K562 (cell line): ENCODE data around the gene EPB41L4B. TPM values are rescaled to one million over a fixed set of nuclear protein-coding genes. Genes with fewer than 3 reads are reported as not detected.

Experiments
- BRF1 ChIP-seq: IDR thresholded peaks from 3 replicates; pipeline ENCODE4 v1.6.1; 2011; ENCODE audit warnings: borderline replicate concordance, mild to moderate bottlenecking; ENCODE audit not compliant: insufficient read length; ENCODE audit errors: extremely low read depth
- CBX2 ChIP-seq: fragments of 200-600 bp; sonication (generic); IDR thresholded peaks from one replicate; pipeline ENCODE4 v1.6.1; 2012; ENCODE audit warnings: mild to moderate bottlenecking, low read length, inconsistent platforms; ENCODE audit not compliant: insufficient read depth, poor library complexity, severe bottlenecking
- MAFK ChIP-seq: IDR thresholded peaks from 2 replicates; pipeline ENCODE4 v1.6.1; 2011; ENCODE audit warnings: low read length, improper control_type of control experiment
- NR2F6 ChIP-seq: fragments of 450-650 bp; formaldehyde crosslinking; IDR thresholded peaks from 2 replicates; pipeline ENCODE4 v1.4.0; 2020; ENCODE audit warnings: mild to moderate bottlenecking
- POLR2AphosphoS5 ChIP-seq: IDR thresholded peaks from 2 replicates; pipeline ENCODE4 v1.6.1; 2011; ENCODE audit warnings: mild to moderate bottlenecking, low read depth, low read length, moderate library complexity; ENCODE audit not compliant: control insufficient read depth, insufficient read depth
- RAD21 ChIP-seq, 2 experiments: fragments of 250-450 bp in 1 of 2; fragments of 450-650 bp in 1 of 2; sonication (Bioruptor Pico) in 1 of 2; formaldehyde crosslinking in 1 of 2; IDR thresholded peaks in 1 of 2; conservative IDR thresholded peaks in 1 of 2; 2 replicates each; pipeline versions ENCODE4 v1.4.0 to v1.8.0; 2020 to 2022; ENCODE audit warnings: mild to moderate bottlenecking in 2 of 2, moderate library complexity in 1 of 2
- RCOR1 ChIP-seq, 2 experiments: IDR thresholded peaks; 2 replicates each; pipeline ENCODE4 v1.6.1; 2012; ENCODE audit warnings: low read depth in 2 of 2, low read length in 2 of 2, borderline replicate concordance in 1 of 2, improper control_type of control experiment in 1 of 2
- TEAD4 ChIP-seq, 2 experiments: sonication (generic) in 1 of 2; formaldehyde crosslinking in 1 of 2; IDR thresholded peaks; 2 replicates each; pipeline versions ENCODE4 v1.6.1 to v1.8.0; 2012 to 2022; ENCODE audit warnings: borderline replicate concordance in 1 of 2, inconsistent platforms in 1 of 2, low read length in 1 of 2, mild to moderate bottlenecking in 1 of 2, missing genetic modification reagents in 1 of 2
- ZBTB17 ChIP-seq: fragments of 450-650 bp; formaldehyde crosslinking; IDR thresholded peaks from 2 replicates; pipeline ENCODE4 v1.4.0; 2020; ENCODE audit warnings: mild to moderate bottlenecking
- ZNF253 ChIP-seq: fragments of 250-450 bp; sonication (Bioruptor Pico); conservative IDR thresholded peaks from 2 replicates; pipeline ENCODE4 v1.6.1; 2021; ENCODE audit warnings: mild to moderate bottlenecking
- ZNF445 ChIP-seq: fragments of 250-450 bp; sonication (Bioruptor Pico); IDR thresholded peaks from 2 replicates; pipeline ENCODE4 v1.4.0; 2020; ENCODE audit warnings: low read depth, mild to moderate bottlenecking, moderate library complexity
- ZNF77 ChIP-seq: fragments of 250-450 bp; sonication (Bioruptor Pico); IDR thresholded peaks from 2 replicates; pipeline ENCODE4 v1.5.0; 2020
- ZNF778 ChIP-seq: fragments of 450-650 bp; formaldehyde crosslinking; IDR thresholded peaks from 2 replicates; pipeline ENCODE4 v1.4.0; 2020; ENCODE audit warnings: mild to moderate bottlenecking, moderate library complexity
- ZNF785 ChIP-seq: fragments of 250-450 bp; sonication (Bioruptor Pico); IDR thresholded peaks from 2 replicates; pipeline ENCODE4 v1.4.0; 2020; ENCODE audit warnings: mild to moderate bottlenecking
- ZSCAN32 ChIP-seq: fragments of 450-650 bp; formaldehyde crosslinking; IDR thresholded peaks from 2 replicates; pipeline ENCODE4 v1.4.0; 2020; ENCODE audit warnings: mild to moderate bottlenecking, moderate library complexity
- polyA plus RNA-seq, 8 experiments: library from polyadenylated mRNA; depleted of rRNA in 4 of 8; stranded (reverse) in 5 of 8; unstranded in 3 of 8; fragments of >200 nt; fragmentation: Nextera tagmentation in 2 of 8; fragmentation: Illumina TruSeq in 1 of 8; extraction: Ambion mirVana in 2 of 8; extraction: Trizol in 1 of 8; gene quantifications; 2 replicates each; pipeline versions ENCODE4 v1.2.1 to v1.2.3, GENCODE V29; 2011 to 2014; ENCODE audit warnings: inconsistent platforms in 1 of 8, missing spikeins in 1 of 8
- total RNA-seq, 7 experiments: library from RNA; depleted of rRNA in 6 of 7; stranded (reverse); fragments of >200 nt in 6 of 7; fragmentation: Illumina TruSeq in 2 of 7; extraction: Trizol in 2 of 7; gene quantifications; 2 replicates each; pipeline versions ENCODE4 v1.2.1 to v1.2.3, GENCODE V29; 2011 to 2021; ENCODE audit warnings: low replicate concordance in 1 of 7
- TF ChIP-seq, protein P1 (sequence below): fragments of 450-650 bp; formaldehyde crosslinking; IDR thresholded peaks from 2 replicates; pipeline ENCODE4 v1.4.0; 2020; ENCODE audit warnings: mild to moderate bottlenecking
- TF ChIP-seq, protein P2 (sequence below), 2 experiments: fragments of 150-350 bp in 1 of 2; IDR thresholded peaks; 2 replicates each; pipeline ENCODE4 v1.6.1; 2012 to 2016; ENCODE audit warnings: low read depth in 2 of 2, low read length in 2 of 2, mild to moderate bottlenecking in 1 of 2, moderate library complexity in 1 of 2
- TF ChIP-seq, protein P3 (sequence below): fragments of 450-650 bp; IDR thresholded peaks from 2 replicates; pipeline ENCODE4 v1.6.1; 2017; ENCODE audit warnings: antibody characterized with exemption, mild to moderate bottlenecking

The EPB41L4B gene
- total and polyA plus RNA-seq, 9 of the 15 experiments (the other 6 are each of a cell fraction or from before 2014, with no cell fraction given): 0.09 to 0.38 (median 0.21) TPM

DNA sequence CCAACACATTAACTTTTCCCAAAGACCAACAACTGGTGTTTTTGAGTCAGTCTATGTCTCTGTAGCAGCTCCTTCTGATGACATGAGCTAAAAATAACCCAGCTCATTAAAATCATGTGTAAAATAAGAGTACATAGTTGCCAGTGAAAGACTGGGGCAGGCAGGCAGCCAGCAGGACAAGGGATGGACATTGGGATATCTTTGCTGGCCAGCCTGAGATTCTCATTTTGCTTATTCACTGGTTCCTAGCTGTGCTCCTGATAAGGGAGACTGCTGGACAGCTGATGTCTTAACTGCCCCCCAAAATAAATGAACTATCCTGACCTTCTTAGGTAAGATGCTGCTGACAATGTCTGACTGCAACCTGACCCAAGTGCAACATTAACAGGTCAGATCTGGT lies 33.9 kb downstream of the EPB41L4B start (continued):
- TF ChIP-seq BRF1 (no peak), RCOR1 (IDR thresholded peaks at IDR 0.05; ENCODE audit: borderline replicate concordance in 1 of 2, low read depth in 2 of 2, low read length in 2 of 2) (peak in 1 of 2 experiments; percentile 75; a peak in 1 of 4 replicates), ZSCAN32 (CRISPR knock-in tag) (no peak), ZNF445 (CRISPR knock-in tag) (no peak), ZNF253 (CRISPR knock-in tag) (no peak), TEAD4 (IDR thresholded peaks at IDR 0.05; ENCODE audit: low read length) (peak; percentile 85), TEAD4 (CRISPR knock-in tag; IDR thresholded peaks at IDR 0.05; ENCODE audit: borderline replicate concordance) (no peak), NR2F6 (CRISPR knock-in tag) (no peak), ZNF77 (CRISPR knock-in tag) (no peak), CBX2 (no peak), MAFK (peak; percentile 66; the same call in 1 of the 2 replicates), POLR2AphosphoS5 (peak; percentile 40; the same call in 1 of the 2 replicates), ZBTB17 (CRISPR knock-in tag) (no peak), ZNF778 (CRISPR knock-in tag) (no peak), RAD21 (CRISPR knock-in tag; conservative IDR thresholded peaks at IDR 0.05 in 1 of 2, IDR thresholded peaks at IDR 0.05 in 1 of 2) (no peak), ZNF785 (CRISPR knock-in tag) (no peak)
- TF ChIP-seq, protein P1, sequence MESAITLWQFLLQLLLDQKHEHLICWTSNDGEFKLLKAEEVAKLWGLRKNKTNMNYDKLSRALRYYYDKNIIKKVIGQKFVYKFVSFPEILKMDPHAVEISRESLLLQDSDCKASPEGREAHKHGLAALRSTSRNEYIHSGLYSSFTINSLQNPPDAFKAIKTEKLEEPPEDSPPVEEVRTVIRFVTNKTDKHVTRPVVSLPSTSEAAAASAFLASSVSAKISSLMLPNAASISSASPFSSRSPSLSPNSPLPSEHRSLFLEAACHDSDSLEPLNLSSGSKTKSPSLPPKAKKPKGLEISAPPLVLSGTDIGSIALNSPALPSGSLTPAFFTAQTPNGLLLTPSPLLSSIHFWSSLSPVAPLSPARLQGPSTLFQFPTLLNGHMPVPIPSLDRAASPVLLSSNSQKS: no peak
- TF ChIP-seq, protein P2, sequence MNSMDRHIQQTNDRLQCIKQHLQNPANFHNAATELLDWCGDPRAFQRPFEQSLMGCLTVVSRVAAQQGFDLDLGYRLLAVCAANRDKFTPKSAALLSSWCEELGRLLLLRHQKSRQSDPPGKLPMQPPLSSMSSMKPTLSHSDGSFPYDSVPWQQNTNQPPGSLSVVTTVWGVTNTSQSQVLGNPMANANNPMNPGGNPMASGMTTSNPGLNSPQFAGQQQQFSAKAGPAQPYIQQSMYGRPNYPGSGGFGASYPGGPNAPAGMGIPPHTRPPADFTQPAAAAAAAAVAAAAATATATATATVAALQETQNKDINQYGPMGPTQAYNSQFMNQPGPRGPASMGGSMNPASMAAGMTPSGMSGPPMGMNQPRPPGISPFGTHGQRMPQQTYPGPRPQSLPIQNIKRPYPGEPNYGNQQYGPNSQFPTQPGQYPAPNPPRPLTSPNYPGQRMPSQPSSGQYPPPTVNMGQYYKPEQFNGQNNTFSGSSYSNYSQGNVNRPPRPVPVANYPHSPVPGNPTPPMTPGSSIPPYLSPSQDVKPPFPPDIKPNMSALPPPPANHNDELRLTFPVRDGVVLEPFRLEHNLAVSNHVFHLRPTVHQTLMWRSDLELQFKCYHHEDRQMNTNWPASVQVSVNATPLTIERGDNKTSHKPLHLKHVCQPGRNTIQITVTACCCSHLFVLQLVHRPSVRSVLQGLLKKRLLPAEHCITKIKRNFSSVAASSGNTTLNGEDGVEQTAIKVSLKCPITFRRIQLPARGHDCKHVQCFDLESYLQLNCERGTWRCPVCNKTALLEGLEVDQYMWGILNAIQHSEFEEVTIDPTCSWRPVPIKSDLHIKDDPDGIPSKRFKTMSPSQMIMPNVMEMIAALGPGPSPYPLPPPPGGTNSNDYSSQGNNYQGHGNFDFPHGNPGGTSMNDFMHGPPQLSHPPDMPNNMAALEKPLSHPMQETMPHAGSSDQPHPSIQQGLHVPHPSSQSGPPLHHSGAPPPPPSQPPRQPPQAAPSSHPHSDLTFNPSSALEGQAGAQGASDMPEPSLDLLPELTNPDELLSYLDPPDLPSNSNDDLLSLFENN (IDR thresholded peaks at IDR 0.05; ENCODE audit: low read depth in 2 of 2, low read length in 2 of 2): peak in 1 of 2 experiments; percentile 63; a peak in 1 of 4 replicates
- TF ChIP-seq, protein P3, sequence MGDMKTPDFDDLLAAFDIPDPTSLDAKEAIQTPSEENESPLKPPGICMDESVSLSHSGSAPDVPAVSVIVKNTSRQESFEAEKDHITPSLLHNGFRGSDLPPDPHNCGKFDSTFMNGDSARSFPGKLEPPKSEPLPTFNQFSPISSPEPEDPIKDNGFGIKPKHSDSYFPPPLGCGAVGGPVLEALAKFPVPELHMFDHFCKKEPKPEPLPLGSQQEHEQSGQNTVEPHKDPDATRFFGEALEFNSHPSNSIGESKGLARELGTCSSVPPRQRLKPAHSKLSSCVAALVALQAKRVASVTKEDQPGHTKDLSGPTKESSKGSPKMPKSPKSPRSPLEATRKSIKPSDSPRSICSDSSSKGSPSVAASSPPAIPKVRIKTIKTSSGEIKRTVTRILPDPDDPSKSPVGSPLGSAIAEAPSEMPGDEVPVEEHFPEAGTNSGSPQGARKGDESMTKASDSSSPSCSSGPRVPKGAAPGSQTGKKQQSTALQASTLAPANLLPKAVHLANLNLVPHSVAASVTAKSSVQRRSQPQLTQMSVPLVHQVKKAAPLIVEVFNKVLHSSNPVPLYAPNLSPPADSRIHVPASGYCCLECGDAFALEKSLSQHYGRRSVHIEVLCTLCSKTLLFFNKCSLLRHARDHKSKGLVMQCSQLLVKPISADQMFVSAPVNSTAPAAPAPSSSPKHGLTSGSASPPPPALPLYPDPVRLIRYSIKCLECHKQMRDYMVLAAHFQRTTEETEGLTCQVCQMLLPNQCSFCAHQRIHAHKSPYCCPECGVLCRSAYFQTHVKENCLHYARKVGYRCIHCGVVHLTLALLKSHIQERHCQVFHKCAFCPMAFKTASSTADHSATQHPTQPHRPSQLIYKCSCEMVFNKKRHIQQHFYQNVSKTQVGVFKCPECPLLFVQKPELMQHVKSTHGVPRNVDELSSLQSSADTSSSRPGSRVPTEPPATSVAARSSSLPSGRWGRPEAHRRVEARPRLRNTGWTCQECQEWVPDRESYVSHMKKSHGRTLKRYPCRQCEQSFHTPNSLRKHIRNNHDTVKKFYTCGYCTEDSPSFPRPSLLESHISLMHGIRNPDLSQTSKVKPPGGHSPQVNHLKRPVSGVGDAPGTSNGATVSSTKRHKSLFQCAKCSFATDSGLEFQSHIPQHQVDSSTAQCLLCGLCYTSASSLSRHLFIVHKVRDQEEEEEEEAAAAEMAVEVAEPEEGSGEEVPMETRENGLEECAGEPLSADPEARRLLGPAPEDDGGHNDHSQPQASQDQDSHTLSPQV: no peak
